ENCODE data around the gene EIF4E2.
"Not testable (repeated sequence)": the region's sequence is repeated elsewhere in the genome, so short reads cannot be mapped to it uniquely, and the experiment has no call there.

The EIF4E2 gene

GRCh38 chr2:232570481-232570880 is 20.0 kb downstream of the EIF4E2 start:
- not testable (repeated sequence) for DNase-seq

DNA sequence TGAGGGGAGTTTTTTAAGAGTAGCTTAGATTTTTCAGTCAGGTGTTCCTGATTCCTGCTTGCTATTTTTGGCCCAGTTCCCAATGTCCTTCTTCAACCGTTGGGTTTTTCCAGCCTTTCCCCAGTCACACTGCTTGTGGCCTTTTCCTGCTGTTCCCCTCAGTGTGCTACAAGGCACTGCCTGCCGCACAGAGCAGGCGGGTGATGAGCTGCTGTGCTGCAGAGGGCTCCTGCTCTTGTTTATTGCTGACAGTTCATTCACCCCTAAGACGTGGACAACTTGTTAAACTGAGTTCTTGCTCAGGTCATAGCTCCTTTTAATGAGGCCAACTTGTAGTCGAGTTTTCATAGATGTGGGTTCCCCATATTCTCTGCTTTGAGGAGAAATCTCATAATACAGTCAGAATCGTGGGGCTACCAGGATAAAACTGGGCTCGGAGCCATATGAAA is 20.6 kb downstream of the EIF4E2 start:
- DNase-seq, result no peak

DNA sequence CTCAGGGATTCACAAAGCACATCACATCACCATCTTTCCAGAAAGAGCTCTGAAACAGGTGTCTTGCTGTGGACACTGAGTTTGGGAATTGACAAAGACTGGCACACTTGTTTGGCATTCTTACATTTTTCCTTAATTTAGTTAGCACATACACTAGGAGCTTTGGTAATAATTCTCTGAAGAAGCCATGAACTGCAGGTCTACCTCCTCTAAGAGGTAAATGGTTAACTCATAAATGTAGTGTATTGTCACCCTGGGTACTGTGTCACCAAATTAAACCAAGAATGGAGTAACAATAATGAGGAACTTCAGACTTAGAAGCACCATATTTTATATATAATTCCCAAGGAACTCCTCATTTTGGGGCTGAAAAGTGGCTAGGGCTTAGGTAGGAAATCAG is 22.6 kb downstream of the EIF4E2 start:
- no peak for DNase-seq

DNA sequence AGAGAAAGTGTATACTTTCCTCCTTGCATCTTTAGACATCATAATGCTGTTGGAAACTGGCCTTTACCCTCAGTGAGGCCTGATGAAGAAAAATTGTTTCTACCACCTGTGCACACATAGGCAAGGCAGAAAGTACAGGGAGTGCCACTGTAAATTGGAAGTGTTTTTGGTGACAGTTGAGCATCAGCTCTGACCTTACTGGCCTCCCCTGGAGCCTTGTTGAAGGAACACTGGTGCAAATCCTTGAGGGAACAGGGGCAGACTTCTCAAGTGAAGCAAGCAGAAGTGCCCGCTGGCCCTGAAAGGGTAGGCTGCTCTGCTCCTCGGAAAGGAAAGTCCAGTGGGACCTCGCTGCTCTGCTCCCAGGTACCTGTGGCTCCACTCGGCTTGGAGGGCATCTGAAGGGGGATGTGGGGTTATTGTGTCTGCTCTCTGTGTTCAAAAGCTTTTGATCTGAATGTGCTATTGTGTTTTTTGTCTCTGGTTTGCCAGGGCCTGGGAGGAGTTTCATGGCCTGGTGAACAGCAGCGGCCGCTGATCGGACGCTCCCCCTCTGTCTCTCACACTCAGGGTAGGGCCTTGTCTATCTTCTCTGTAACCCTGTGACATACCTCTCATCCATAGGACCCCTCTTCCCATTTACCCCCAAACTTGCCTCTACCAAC is 23.4 kb downstream of the EIF4E2 start:
- no peak for DNase-seq

DNA sequence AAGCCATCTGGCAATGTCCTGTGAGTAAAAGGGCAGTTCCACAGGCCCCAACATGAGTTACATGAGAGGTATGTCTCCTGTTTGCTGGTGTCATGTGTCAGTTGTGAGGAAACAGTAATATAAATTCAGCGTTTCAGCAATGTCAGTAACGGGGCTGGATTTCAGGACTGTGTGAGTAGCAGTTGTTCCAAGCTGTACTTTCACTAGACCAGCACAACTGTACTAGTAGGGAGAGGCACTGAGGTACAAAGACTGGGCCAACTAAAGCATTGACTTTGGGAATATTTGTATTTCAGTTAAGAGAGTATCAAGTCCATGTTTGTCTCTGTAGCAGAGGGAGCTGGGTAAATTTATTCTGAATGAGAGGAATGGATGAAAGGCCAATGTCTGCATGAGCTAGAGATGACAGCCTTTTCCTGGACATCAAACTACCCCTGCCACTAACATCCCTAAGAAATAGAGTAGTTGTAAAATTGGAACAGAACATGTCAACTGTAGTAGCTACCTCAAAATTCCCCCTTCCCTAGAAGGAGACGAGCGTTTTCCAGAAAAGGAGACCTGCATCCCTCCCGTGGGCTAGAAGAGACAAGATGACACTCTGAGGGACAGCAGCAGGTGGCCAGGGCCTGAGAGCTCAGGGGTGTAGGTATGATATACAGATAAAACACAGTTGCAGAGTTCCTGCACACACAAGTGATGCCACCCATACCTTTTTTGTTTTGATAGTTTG is 24.4 kb downstream of the EIF4E2 start:
- DNase-seq, result no peak

DNA sequence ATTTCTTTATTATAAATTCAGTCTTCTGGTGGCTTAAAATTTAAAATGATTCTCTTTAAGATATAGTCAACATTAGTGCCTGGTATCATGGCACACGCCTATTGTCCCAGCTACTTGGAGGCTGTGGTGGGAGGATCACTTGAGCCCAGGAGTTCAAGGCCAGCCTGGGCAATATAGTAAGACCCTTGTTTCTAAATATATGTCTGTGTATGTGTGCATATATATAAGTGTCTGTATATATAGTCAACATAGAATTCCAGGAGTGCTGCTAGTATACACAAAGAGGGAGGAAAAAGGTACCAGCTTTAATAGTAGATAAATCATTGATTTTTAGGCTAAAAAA is 24.9 kb downstream of the EIF4E2 start:
- DNase-seq, result no peak

GRCh38 chr2:232576995-232577394 is 26.5 kb downstream of the EIF4E2 start:
- no peak for DNase-seq

DNA sequence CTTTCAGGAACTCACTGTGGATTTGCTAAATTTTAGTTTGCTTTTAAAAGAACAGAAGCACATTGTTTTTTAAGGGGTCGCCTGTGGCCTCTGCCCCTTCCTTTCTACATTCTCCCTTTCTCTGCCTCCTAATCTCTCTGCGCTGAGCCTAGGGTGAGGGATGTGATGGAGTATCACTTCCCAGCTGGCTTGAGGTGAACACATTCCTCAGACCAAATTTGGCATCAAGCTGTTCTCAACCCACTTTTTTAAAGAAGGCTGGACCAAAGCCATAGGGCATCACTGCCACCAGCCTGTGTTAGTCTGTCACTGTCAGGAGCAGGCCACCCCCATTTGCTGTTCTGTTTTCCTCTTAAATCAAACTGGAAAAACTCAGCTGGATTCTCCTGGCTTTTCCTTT is 27.4 kb downstream of the EIF4E2 start:
- DNase-seq, result no peak

GRCh38 chr2:232578626-232579025 is 28.1 kb downstream of the EIF4E2 start:
- DNase-seq, result no peak

DNA sequence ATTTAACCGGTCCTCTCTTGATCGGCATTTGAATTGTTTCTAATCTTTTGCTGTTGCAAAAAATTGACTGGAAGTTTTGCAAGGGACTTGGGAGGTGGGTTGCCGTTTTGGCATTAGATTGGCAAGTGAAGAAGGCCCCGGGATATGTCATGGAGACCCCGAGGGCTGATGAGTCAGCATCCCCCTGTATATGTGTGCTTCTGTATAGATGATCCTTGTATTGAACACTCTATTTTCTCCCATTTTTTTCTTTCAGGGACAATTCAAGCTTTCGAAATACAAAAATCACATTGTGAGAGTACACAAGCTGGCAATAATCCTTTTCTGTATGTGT is 30.1 kb downstream of the EIF4E2 start:
- no peak for DNase-seq

DNA sequence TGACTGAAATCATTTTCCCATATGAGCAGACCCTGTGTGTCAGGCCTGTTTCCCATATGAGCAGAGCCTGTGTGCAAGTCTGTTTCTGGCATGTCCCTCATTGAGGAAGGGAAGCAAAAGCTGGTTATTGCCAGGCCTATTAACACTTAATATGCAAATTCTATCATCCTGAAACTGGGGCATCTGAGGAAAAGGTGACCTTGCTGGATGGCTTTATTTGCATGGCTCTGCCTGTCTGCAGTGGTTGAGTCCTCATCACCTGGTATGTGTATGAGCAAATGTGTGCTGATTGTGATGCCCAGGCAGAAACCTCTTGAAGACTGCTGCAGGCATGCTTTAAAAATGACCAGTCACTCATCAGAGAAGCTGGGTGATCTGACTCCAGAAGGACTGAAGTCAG is 31.2 kb downstream of the EIF4E2 start:
- DNase-seq, result no peak

- DNase-seq, result no peak
Measured at GRCh38 chr2:232584238-232584637, 33.7 kb downstream of the EIF4E2 start.

DNA sequence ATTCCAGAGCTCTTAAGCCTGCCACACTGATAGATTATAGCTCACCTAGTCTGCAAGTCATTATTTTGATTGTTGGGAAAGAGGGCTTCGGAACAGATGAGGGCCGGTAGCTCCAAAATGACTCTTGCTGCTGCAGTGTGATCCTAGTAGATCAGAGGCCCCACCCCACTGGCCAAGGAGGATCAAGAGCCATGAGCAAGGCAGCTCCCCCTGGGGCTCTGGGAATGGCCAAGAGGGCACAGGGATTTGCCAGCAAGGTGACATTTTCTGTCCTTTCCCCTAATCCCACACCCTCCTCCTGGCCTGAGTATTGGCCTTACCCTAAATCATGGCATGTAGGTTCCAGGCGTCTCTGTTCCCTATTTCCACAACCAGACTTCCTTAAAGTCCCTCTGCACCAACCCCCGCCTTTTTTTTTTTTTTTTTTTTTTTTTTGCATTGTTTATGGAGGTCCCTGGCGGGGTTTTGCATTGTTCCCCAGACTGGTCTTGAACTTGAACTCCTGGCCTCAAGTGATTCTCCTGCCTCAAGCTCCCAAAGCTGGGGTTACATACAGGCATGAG is 36.5 kb downstream of the EIF4E2 start:
- no peak for DNase-seq

DNA sequence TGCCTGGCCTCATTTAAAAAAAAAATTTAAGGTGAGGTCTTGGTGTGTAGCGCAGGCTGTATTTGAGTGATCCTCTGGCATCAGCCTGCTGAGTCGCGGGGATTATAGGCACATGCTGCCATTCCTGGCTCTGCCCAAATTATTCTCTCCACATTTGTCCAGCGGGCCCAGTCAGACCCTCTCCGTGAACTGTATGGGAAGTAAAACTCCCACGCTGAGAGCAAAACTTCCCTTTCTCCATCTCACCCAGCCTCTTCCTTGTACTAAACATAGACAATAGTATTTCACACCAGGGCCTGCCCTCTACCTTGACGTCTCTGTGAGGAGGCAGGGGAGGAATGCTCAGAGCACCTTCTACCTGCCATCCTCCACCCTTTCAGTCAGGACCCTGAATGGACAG is 37.0 kb downstream of the EIF4E2 start:
- no peak for DNase-seq

- no peak for DNase-seq
Measured at GRCh38 chr2:232588031-232588430, 37.5 kb downstream of the EIF4E2 start.

DNA sequence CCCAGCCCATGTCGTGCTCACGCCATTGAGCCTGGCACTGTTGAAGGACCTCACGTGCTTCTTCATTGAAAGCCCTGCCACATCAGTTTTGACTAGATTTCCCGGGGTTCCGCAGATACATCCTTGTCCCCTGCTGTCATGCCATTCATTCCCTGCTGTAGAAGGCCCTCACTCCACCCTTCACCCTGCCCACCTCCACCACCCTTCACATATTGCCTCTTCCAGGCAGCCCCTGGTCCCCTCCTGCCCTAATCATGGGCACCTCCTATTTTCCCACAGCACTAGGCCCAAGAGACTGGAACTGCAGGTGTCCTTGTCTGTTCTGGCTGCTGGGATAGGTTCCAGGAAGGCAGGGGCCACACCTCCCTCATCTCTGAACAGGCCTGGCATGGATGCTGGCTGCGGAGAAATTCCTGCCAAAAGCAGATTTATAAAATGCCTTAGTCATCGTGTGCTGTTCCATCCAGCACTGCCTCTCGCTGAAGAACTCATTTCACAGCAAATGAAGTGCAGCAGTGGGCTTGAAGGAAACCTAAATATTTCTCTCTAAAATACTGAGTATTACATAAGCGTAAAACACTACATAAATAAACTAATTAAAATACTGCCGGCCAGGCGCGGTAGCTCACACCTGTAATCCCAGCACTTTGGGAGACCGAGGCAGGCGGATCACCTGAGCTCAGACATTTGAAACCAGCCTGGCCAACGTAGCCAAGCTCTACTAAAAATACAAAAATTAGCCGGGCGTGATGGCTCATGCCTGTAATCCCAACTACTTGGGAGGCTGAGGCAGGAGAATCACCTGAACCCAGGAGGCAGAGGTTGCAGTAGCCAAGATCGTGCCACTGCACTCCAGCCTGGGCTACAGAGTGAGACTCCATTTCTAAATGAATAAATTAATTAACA is 38.4 kb downstream of the EIF4E2 start:
- DNase-seq, result no peak

DNA sequence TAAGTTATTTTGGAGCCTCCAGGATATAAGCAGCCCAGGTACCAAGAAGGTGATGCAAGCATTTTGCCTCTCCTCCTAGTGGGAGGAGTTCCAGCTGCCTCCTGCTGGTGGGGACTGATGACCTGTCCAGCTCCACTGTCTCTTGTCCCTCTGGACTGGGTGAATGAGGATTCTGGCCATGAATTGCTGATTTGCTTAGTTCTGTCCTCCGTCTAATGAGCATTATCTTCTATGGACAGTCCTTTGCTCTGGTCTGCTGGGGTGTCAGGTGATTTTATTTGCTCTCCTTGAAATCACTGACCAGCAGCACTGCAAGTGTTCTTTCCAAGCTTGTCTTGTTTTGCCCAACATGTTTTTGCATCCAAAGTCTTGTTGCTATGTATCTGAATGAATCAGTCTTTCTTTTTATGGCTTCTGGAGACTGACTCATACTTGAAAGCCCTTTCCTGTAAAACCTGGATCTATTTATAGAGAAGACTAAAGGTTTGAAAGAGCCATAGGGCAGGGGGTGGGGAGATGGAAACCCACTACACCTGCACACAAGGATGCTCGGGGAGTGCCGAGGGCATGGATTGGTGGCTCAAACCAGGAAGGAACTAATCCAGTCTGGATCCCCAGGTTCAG is 42.4 kb downstream of the EIF4E2 start:
- DNase-seq, result no peak

GRCh38 chr2:232593982-232594381 is 43.5 kb downstream of the EIF4E2 start:
- no peak for DNase-seq

DNA sequence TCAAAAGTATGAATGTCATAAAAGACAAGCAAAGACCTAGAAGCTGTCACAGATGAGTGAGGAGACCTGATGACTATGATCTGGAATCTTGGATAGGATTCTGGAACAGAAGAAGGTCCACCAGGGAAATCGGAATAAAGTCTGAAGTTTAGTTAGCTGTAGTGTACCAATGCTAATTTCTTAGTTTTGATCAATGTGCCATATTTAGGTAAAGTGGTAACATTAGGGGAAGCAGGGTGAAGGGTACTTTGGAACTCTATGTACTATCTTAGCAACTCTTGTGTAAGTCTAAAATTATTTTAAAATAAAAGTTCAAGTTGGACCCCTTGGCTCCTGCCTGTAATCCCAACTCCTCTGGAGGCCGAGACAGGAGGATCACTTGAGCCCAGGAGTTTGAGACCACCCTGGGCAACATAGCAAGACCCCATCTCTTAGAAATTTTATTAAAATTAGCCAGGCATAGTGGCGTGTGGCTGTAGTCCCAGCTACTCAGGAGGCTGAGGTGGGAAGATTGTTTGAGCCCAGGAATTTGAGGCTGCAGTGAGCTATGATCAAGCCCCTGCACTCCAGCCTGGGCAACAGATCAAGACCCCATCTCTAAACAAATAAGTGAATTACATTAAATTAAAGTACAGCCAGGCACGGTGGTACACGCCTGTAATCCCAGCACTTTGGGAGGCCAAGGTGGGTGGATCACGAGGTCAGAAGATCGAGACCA is 47.0 kb downstream of the EIF4E2 start:
- DNase-seq, result no peak

- no peak for DNase-seq
Measured at GRCh38 chr2:232598293-232598692, 47.8 kb downstream of the EIF4E2 start.

DNA sequence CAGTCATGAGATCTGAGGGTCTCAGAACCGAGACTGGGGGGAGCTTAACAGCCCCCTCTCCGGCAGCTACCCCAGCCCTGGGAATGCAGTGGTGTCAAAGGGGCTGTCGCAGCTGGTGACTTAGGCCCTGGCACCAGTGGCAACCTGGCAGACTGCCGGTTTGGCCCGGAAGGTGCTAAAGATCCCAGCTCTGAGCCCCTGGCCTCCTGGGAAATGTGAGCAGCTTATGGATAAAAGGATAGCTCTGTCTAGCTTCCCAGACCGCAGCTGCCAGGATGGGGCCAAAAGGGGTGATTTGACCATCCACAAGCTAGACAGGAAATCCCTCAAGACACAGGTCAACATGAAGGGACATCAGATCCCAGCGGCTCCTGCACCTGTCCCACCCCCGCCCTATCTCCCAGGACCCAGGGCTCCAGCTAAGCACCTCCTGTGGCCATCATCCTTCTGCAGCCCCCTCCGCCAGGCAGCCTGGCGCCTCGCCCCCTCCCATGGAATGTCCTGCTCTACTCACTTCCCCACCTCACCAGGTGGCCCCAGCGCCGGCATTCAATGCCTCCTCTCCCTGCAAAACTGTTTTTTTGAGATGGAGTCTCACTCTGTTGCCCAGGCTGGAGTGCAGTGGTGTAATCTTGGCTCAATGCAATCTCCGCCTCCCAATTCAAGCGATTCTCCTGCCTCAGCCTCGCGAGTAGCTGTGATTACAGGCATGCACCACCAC is 49.7 kb downstream of the EIF4E2 start:
- DNase-seq, result no peak

DNA sequence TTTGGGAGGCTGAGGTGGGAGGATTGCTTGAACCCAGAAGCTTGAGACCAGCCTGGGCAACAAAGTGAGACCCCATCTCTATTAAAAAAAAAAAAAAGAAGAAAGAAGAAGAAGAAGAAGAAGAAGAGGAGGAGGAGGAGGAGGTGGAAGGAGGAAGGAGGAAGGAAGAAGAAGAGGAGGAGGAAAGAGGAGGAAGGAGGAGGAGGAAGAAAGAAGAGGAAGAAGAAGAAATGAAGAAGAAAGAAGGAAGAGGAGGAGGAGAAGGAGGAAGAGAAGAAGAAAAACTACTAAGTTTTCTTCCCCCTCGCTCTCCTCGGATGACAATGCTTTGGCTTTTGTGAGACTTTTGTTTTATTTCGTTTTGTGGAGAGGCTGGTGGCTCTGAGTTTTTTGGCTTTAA is 52.8 kb downstream of the EIF4E2 start:
- no peak for DNase-seq

All from CD4-positive, alpha-beta T cell treated with Interleukin-1 beta for 1 hour (primary cell).